Brain microvascular endothelial cell (primary cell): ENCODE data around the gene RECK.

Experiments
- DNase-seq: peaks from one replicate; pipeline ENCODE4 v3.0.0-alpha.2; 2020
- H3K27ac ChIP-seq: fragments of 250-450 bp; sonication (Bioruptor Pico); 2 replicates; pipeline ENCODE4 v1.5.1; 2020; ENCODE audit warnings: mild to moderate bottlenecking, moderate library complexity
- H3K27me3 ChIP-seq: fragments of 250-450 bp; sonication (Bioruptor Pico); replicated peaks from 2 replicates; pipeline ENCODE4 v1.5.1; 2020; ENCODE audit warnings: mild to moderate bottlenecking
- H3K36me3 ChIP-seq: fragments of 250-450 bp; sonication (Bioruptor Pico); replicated peaks from 2 replicates; pipeline ENCODE4 v1.5.1; 2020; ENCODE audit warnings: mild to moderate bottlenecking
- H3K4me3 ChIP-seq: 2 replicates; pipeline ENCODE4 v1.5.1; 2011; ENCODE audit warnings: low read depth, mild to moderate bottlenecking, control low read depth, low read length, moderate library complexity
- in situ Hi-C: cut with HindIII; loops from 2 replicates; pipeline ENCODE4 v1.10.0; 2017; ENCODE audit warnings: low sequenced_read_pairs, low pct_ligation_motif_present
- TF ChIP-seq, protein P1 (sequence below): IDR thresholded peaks from 2 replicates; pipeline ENCODE4 v1.5.1; 2011; ENCODE audit warnings: low read depth, mild to moderate bottlenecking, moderate library complexity, low read length, control low read depth, inconsistent platforms; ENCODE audit errors: missing control alignments

RECK gene

DNA sequence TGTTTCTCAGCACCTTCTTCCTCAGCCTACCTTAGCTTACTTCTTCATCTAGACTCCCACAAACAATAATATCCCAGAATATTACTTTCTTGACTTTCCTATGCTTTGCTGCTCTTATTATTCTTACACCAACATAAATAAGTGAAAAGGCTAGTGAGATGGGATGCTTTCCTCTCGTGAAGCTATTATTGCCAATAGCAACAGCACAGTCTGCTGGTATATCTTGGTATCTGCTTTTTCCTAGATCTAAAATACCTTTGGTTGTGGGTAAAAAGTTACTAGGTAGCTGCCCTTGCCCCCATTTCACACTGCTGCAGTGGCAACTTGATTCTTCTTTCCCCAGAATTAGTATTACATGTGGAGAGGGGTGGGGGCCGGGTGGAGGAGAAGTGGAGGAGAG, 73.7 kb downstream of the RECK start:
- peaks cover 2% of the 10 kb centered on the region for H3K36me3 ChIP-seq
- H3K27me3 ChIP-seq = no peaks in the 10 kb centered on the region
- TF ChIP-seq, protein P1, sequence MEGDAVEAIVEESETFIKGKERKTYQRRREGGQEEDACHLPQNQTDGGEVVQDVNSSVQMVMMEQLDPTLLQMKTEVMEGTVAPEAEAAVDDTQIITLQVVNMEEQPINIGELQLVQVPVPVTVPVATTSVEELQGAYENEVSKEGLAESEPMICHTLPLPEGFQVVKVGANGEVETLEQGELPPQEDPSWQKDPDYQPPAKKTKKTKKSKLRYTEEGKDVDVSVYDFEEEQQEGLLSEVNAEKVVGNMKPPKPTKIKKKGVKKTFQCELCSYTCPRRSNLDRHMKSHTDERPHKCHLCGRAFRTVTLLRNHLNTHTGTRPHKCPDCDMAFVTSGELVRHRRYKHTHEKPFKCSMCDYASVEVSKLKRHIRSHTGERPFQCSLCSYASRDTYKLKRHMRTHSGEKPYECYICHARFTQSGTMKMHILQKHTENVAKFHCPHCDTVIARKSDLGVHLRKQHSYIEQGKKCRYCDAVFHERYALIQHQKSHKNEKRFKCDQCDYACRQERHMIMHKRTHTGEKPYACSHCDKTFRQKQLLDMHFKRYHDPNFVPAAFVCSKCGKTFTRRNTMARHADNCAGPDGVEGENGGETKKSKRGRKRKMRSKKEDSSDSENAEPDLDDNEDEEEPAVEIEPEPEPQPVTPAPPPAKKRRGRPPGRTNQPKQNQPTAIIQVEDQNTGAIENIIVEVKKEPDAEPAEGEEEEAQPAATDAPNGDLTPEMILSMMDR = peak; percentile 36
- in situ Hi-C loops = no loop called here
- DNase-seq = no peak
- H3K4me3 ChIP-seq = no peak overlapping the region
- no peak overlapping the region for H3K27ac ChIP-seq

DNA sequence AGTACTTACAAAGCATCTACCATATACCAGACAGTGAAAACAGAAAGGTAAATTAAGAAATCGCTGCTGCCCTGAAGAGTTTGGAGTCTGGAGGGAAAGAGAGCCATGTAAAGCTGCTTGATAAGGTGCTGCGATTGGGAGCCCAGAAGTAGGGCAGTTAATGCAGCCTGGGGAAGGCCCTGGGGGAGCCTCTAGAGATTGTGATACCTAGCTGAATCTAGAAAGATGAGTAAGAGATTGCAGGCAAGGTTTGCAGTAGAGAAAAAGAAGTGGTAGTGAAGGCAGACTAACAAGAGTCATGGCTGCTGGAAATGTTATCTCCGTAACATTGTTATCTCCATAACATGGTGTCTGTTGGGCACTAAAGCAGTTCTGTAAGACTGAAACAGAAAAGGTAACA, 75.8 kb downstream of the RECK start:
- DNase-seq = no peak
- Histone ChIP-seq H3K36me3 (peaks cover 9% of the 10 kb centered on the region), H3K27me3 (no peaks in the 10 kb centered on the region), H3K4me3 (no peak overlapping the region), H3K27ac (no peak overlapping the region)
- in situ Hi-C loops = no loop called here
- TF ChIP-seq, protein P1 = no peak

DNA sequence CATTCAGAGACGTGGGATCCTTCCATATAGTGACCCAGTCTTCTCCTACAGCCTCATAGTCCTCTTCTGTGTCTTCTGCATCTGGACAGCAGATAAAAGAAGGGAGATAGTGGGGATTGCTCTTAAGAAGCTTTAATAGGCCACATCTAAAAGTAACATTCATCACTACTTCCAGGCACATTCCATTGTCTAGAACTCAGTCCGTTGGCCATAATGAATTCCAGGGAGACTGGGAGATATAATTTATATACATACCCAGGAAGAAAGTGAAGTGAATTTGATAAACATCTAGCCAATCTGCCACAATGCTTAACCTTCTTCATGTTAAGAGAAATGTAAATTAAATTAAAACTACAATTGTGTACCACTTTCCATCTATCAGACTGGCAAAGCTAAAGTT, 77.3 kb downstream of the RECK start:
- no peak overlapping the region for H3K27ac ChIP-seq
- TF ChIP-seq, protein P1 = no peak
- in situ Hi-C loops = no loop called here
- H3K27me3 ChIP-seq = no peaks in the 10 kb centered on the region
- no peak for DNase-seq
- H3K4me3 ChIP-seq = no peak overlapping the region
- peaks cover 9% of the 10 kb centered on the region for H3K36me3 ChIP-seq

DNA sequence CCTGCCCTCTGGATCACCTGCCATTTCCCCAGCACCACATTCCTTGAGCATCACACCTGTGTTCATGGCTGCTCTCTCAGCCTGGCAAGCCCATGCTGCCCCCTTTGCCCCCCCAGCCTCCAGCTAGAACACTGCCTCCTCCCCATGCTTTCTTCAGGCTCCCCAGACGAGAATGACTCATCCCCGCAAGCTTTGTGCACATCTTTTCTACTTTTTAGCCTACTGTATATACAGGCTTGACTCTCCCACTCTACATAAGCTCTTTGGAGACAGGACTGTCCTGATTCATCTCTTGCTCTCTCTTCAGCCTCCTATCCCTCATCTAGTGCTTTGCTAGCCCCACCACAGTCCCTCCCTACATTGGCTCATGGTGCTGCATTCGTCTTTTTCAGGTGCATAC, 79.9 kb downstream of the RECK start:
- in situ Hi-C loops = no loop called here
- no peaks in the 10 kb centered on the region for H3K27me3 ChIP-seq
- no peak overlapping the region for H3K27ac ChIP-seq
- DNase-seq = no peak
- H3K36me3 ChIP-seq = peaks cover 14% of the 10 kb centered on the region
- TF ChIP-seq, protein P1 = no peak
- H3K4me3 ChIP-seq = no peak overlapping the region

DNA sequence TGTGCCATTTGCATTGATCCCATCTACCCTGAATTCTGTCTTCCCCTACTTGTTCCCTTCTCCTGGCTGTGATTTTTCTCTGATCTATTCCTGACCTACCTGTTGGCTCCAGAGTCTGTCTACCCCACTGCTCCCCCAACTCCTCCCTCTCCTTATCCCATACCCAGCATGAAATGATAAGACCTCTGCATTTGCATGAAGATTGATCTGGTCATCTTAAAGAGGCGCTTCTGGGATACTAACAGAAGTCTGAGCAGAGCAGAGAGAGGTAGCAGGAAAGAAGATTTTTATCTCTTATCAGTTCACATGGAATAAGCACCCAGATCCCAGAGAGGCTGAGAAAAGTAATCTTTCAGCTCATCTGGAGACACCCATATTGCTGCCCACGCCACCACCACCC, 81.5 kb downstream of the RECK start:
- Histone ChIP-seq H3K27me3 (no peaks in the 10 kb centered on the region), H3K36me3 (peaks cover 24% of the 10 kb centered on the region), H3K4me3 (no peak overlapping the region), H3K27ac (no peak overlapping the region)
- no peak for DNase-seq
- TF ChIP-seq, protein P1 = no peak
- in situ Hi-C loops = no loop called here

DNA sequence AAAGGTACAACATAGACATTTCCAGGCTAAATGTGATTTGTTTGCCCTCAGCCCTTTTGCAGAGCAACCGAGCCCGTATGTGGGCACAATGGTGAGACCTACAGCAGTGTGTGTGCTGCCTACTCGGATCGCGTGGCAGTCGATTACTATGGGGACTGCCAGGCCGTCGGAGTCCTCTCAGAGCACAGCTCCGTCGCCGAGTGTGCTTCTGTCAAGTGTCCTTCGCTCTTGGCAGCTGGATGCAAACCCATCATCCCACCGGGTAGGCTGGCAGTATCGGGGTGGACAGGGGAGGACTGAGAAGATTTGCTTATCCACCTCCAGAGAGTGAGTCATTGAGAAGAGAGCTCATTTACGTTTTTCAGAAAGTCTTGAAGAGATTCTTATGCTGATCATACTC, 82.0 kb downstream of the RECK start:
- Histone ChIP-seq H3K36me3 (peaks cover 24% of the 10 kb centered on the region), H3K27me3 (no peaks in the 10 kb centered on the region), H3K4me3 (no peak overlapping the region), H3K27ac (no peak overlapping the region)
- TF ChIP-seq, protein P1 = no peak
- no peak for DNase-seq
- in situ Hi-C loops = no loop called here
